Gastrocnemius medialis (tissue), 4 donors: ENCODE results near the gene CASQ2.

Experiments
- POLR2A ChIP-seq, 2 donors: fragments of 450-650 bp; IDR thresholded peaks; one replicate each; pipeline ENCODE4 v1.6.1; 2017; ENCODE audit warnings: antibody characterized with exemption in 2 of 2, mild to moderate bottlenecking in 2 of 2, moderate library complexity in 2 of 2
- TF ChIP-seq, protein P1 (sequence below), 5 experiments: fragments of 450-650 bp in 3 of 5; fragments of 200-600 bp in 2 of 5; sonication (generic) in 2 of 5; IDR thresholded peaks in 4 of 5; conservative IDR thresholded peaks in 1 of 5; 1 replicate in 4 of 5; 2 replicates in 1 of 5; pipeline ENCODE4 v1.5.1; 2016 to 2019; ENCODE audit warnings: antibody characterized with exemption in 5 of 5, mild to moderate bottlenecking in 3 of 5, moderate library complexity in 3 of 5

DNA sequence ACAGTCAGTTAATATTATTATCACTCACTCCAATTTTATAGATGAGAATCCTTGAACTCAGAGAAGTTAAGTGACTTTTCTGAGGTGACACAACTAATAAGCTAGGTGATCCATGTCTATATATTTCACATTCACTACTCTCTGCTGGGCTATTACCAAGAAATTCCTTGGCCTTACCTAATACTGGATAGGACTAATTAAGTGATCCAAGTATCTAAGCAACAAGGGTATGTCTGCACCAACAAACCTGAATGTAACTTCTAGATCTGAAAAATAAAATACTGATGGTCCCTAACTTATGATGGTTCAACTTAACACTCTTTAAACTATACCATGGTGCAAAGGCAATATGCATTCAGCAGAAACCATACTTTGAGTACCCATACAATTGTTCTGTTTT, 14.8 kb upstream of the CASQ2 start:
- TF ChIP-seq, protein P1, sequence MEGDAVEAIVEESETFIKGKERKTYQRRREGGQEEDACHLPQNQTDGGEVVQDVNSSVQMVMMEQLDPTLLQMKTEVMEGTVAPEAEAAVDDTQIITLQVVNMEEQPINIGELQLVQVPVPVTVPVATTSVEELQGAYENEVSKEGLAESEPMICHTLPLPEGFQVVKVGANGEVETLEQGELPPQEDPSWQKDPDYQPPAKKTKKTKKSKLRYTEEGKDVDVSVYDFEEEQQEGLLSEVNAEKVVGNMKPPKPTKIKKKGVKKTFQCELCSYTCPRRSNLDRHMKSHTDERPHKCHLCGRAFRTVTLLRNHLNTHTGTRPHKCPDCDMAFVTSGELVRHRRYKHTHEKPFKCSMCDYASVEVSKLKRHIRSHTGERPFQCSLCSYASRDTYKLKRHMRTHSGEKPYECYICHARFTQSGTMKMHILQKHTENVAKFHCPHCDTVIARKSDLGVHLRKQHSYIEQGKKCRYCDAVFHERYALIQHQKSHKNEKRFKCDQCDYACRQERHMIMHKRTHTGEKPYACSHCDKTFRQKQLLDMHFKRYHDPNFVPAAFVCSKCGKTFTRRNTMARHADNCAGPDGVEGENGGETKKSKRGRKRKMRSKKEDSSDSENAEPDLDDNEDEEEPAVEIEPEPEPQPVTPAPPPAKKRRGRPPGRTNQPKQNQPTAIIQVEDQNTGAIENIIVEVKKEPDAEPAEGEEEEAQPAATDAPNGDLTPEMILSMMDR (IDR thresholded peaks at IDR 0.05 in 4 of 5, conservative IDR thresholded peaks at IDR 0.05 in 1 of 5), result no peak
- no peak for TF ChIP-seq POLR2A (IDR thresholded peaks at IDR 0.05)
